Activated CD4-positive, alpha-beta memory T cell treated with anti-CD3 and anti-CD28 coated beads, Interleukin-2, amount 10 ng/mL, durations not matched to agents 7 days and 5 days (primary cell): ENCODE data around the gene SLC26A9. TPM values are rescaled to one million over a fixed set of nuclear protein-coding genes. Genes with fewer than 3 reads are reported as not detected.

Experiments used
- CTCF ChIA-PET: fragments of 350-600 bp; sonication (Branson Sonifier 250); formaldehyde crosslinking; loops from one replicate; lab custom pipeline; 2021; ENCODE audit warnings: antibody characterized with exemption, inconsistent platforms; lab: Charles Lee
- POLR2A ChIA-PET: fragments of 350-600 bp; sonication (Branson Sonifier 250); formaldehyde crosslinking; loops from one replicate; lab custom pipeline; 2021; ENCODE audit warnings: antibody characterized with exemption; lab: Charles Lee
- DNase-seq: peaks from one replicate; pipeline ENCODE4 v3.0.0-alpha.2; 2020
- H3K27ac Mint-ChIP-seq: one replicate; pipeline ENCODE4 v1.8.0; 2021; ENCODE audit warnings: mild to moderate bottlenecking, mixed read lengths
- H3K27me3 Mint-ChIP-seq: one replicate; pipeline ENCODE4 v1.8.0; 2021; ENCODE audit warnings: mixed read lengths
- H3K36me3 Mint-ChIP-seq: one replicate; pipeline ENCODE4 v1.8.0; 2021; ENCODE audit warnings: low read depth, mixed read lengths
- H3K4me1 Mint-ChIP-seq: one replicate; pipeline ENCODE4 v1.8.0; 2021; ENCODE audit warnings: mixed read lengths
- H3K4me3 Mint-ChIP-seq: one replicate; pipeline ENCODE4 v1.8.0; 2021; ENCODE audit warnings: mild to moderate bottlenecking, mixed read lengths
- H3K9me3 Mint-ChIP-seq: one replicate; pipeline ENCODE4 v1.8.0; 2021; ENCODE audit warnings: mixed read lengths
- total RNA-seq, 2 experiments: library from RNA; stranded (reverse); gene quantifications; one replicate each; pipeline ENCODE4 v1.2.3, GENCODE V29; 2021

The SLC26A9 gene
- total RNA-seq, 2 experiments from 2014 or later = not detected

DNA sequence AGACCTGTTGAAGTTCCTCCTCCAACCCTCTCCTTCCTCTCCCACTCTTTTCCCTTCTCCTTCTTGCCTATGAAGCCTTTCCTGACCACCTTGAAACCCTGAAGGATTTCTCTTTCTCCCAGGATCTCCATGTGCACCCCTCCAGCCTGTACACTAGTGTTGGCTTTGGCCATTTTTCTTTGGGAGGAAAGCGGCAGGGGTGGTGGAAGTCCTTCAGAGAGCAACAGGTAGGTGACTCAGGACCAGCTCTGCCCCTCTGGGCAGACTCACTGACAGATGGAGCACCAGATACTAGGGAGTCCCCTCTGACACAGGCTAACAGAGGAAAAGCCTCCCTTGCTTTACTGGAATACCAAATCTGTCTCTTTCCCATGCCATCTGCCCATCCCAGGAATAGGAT lies 4.6 kb downstream of the SLC26A9 start:
- Mint-ChIP-seq H3K4me3 (no peak overlapping the region), H3K36me3 (no peaks in the 10 kb centered on the region), H3K4me1 (no peaks in the 10 kb centered on the region), H3K27me3 (peaks cover 30% of the 10 kb centered on the region), H3K27ac (no peak overlapping the region), H3K9me3 (no peaks in the 10 kb centered on the region)
- ChIA-PET CTCF (no interaction called here), POLR2A (no interaction called here)
- DNase-seq = no peak

DNA sequence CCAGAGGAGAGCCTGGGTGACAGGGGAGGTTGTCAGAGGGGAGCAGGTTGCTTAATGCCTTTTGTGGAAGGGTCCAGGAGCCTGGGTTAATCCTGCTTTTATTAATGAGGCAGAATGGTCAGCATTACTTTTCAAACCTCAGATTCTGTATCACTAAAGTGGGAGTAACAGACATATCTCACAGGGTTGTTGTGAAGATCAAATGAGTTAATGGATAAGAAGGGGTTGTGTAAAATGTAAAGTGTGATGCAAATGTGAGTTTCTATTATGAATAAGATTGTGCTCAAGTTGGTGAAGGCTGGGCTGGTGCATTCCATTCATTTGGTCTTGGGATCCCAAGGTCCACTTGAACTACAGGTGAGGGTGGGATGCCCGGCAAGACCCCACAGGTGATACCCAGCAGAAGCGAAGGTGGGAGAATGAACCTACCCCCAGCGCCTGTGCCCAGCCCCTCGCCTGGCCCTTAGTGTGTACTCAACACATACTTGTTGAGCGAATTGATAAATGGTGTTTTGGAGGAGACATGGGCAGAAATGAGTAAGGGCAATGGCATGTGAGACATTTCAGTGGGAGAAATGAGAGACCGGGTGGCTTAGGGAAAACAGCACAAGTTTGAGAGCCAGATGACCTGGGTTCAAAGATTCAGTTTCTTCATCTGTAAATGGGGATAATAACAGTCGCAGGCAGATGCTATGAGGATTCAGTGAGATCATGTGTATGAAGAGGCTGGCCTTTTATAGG lies 6.2 kb downstream of the SLC26A9 start:
- Mint-ChIP-seq H3K36me3 (no peaks in the 10 kb centered on the region), H3K27me3 (peaks cover 33% of the 10 kb centered on the region), H3K4me1 (no peaks in the 10 kb centered on the region), H3K9me3 (no peaks in the 10 kb centered on the region), H3K4me3 (no peak overlapping the region), H3K27ac (no peak overlapping the region)
- no peak for DNase-seq
- POLR2A ChIA-PET = no interaction called here
- CTCF ChIA-PET = no interaction called here

DNA sequence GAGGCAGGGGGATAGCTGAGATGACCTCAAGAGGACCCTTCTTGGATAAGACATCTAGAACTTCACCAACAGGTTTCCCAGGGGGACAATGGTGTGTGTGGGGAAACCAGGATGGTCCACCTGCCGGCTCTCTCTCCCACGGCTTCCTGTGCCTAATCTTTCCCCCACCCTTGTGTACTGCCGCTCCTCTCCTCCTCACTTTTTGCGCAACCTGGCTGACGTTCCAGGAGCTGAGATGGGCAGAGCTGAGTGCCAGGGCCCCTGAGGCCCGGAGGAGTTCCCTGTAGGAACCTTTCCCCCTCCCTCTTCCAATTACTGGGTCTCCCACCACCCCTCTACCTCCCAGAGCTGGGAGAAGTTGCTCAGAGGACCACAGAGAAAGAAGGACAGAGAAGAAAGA lies 6.9 kb downstream of the SLC26A9 start:
- H3K4me1 Mint-ChIP-seq = no peaks in the 10 kb centered on the region
- DNase-seq = no peak
- POLR2A ChIA-PET = no interaction called here
- no peaks in the 10 kb centered on the region for H3K9me3 Mint-ChIP-seq
- no peak overlapping the region for H3K4me3 Mint-ChIP-seq
- H3K27ac Mint-ChIP-seq = no peak overlapping the region
- CTCF ChIA-PET = no interaction called here
- no peaks in the 10 kb centered on the region for H3K36me3 Mint-ChIP-seq
- peaks cover 29% of the 10 kb centered on the region for H3K27me3 Mint-ChIP-seq

DNA sequence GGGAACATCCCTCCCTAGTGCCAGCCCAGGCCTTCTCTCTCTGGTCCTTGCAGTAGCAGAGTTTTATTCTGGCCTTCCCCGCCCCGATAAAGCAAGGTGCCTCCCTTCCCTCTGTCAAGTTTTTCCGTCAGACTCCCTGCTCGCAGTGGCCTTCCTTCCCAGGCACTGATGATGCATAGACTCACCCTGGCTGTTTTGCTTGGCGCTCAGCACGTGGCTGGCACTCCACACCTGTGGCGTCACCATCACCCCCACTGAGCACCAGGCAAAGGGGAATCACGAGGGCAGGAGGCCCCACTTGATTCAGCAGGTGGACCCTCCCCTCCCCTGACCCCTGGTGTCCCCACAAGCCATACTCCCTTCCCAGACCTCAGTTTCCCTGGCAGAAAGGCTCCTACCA lies 7.4 kb downstream of the SLC26A9 start:
- ChIA-PET POLR2A (no interaction called here), CTCF (no interaction called here)
- DNase-seq = no peak
- peaks cover 28% of the 10 kb centered on the region for H3K27me3 Mint-ChIP-seq
- H3K9me3 Mint-ChIP-seq = no peaks in the 10 kb centered on the region
- no peaks in the 10 kb centered on the region for H3K36me3 Mint-ChIP-seq
- no peak overlapping the region for H3K4me3 Mint-ChIP-seq
- no peaks in the 10 kb centered on the region for H3K4me1 Mint-ChIP-seq
- H3K27ac Mint-ChIP-seq = no peak overlapping the region

DNA sequence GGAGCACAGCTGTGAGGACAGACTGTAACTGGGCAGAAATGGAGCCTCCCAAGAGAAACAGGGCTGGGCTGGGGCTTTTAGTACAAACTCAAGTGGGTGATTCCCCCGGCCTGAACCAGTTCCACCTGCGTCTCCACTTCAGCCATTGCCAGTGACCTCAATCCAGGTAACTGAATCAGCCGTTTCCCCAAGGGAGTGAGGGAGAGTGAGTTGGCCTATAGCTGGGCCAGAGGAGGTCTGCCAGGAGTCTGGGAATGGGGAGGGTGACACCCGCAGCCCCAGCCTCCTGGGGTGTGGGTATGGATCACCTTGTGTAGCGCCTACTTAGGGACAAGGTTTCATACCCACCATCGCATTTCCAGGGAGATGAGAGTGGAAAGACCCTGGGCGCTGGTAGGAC lies 8.5 kb downstream of the SLC26A9 start:
- DNase-seq = no peak
- ChIA-PET POLR2A (no interaction called here), CTCF (no interaction called here)
- Mint-ChIP-seq H3K27ac (no peak overlapping the region), H3K4me1 (no peaks in the 10 kb centered on the region), H3K4me3 (no peak overlapping the region), H3K36me3 (no peaks in the 10 kb centered on the region), H3K27me3 (peaks cover 26% of the 10 kb centered on the region), H3K9me3 (no peaks in the 10 kb centered on the region)

DNA sequence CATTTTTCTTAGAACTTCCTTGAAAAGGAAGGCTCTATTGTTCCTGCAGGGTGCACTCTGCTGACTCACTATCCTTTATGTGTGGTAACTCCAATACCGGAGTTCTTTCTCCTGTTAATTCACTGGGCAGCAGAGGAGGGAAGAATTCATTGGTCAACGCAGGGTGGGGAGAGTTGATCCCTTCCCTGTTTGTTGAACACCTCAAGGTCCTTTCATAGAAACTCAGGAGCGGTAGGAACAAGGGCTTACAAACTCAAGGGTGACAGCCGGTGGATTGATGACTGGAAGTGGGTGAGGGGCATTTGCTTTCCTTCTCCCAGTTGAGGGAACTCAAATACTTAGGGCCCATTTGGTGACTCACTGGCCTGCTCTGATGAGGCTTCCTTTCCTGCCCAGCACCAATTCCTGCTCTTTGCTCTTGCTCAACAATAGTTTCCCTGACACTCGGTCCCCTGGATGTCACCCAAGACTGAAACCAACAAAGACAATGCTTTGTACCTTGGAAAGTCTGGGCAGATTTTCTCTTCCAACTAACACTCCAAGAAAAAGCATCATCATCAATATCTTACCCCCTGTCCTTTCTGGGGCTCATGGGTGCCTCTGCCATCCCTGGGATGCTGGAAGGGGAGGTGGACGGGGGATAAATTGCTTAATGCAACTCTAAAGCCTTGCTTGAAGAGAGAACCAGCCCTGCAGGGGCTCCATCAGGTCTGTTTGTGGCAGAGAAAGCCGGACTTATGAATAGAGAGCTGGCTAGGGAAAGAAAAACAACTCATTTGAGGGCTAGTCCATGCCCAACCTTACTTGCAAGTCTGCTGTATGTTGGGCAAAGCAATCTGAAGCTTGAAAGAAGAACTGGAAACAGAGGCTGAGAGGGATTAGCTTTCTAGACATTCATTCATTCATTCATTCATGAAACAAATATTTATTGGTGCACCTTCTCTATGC lies 9.3 kb downstream of the SLC26A9 start:
- no peak for DNase-seq
- CTCF ChIA-PET = interaction anchor here (1.2 kb wide), 1 partner anchor 43 kb away, joined by 4 read pairs; no protein-coding TSS in a partner anchor
- Mint-ChIP-seq H3K27ac (no peak overlapping the region), H3K4me3 (no peak overlapping the region), H3K9me3 (no peaks in the 10 kb centered on the region), H3K4me1 (no peaks in the 10 kb centered on the region), H3K27me3 (peaks cover 22% of the 10 kb centered on the region), H3K36me3 (no peaks in the 10 kb centered on the region)
- POLR2A ChIA-PET = no interaction called here

DNA sequence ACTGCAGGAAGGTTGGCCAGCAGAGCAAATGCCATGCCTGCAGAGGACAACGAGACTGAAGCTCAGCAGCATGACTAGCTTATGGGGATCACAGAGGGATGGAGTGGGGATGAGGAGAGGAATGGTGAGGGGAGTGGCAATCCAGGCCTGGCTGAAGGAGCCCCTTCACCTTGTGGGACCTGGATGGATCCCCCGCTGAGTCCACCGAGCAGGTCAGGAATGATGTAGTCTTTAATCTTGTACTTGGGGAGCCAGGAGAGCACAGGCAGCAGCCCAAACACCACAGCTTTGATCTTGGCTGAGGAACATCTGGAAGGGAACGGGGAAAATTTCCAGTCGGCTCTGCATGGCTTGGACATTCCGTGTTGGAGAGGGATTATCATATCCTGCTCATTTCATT lies 10.5 kb downstream of the SLC26A9 start:
- no peak for DNase-seq
- Mint-ChIP-seq H3K9me3 (no peaks in the 10 kb centered on the region), H3K27me3 (peaks cover 16% of the 10 kb centered on the region), H3K4me3 (no peak overlapping the region), H3K4me1 (no peaks in the 10 kb centered on the region), H3K36me3 (no peaks in the 10 kb centered on the region), H3K27ac (no peak overlapping the region)
- ChIA-PET CTCF (interaction anchor here (1.2 kb wide), 1 partner anchor 45 kb away, joined by 4 read pairs; no protein-coding TSS in a partner anchor), POLR2A (no interaction called here)

DNA sequence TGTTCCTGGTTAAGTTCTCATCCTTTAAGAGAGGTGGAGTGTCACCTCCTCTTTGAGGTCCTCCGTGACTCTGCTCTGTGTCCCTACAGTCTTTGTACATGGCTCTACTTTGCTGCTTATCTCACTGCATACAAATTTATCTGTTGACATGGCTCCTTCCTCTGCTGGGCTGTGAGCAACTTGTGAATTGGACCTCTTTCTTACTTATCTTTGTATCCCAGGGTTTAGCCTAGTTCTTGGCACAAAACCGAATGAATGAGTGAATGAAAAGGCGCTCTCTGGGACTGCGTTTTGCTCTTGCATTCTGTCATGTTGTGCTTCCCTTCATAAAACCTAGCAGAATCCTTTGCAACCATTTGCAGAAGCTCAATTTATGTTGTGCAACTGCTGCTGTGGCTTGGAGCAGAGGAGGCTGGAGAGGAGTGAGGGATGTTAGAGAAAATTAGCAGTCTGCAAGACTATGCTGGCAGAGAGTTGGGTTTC lies 12.4 kb downstream of the SLC26A9 start:
- ChIA-PET POLR2A (no interaction called here), CTCF (no interaction called here)

DNA sequence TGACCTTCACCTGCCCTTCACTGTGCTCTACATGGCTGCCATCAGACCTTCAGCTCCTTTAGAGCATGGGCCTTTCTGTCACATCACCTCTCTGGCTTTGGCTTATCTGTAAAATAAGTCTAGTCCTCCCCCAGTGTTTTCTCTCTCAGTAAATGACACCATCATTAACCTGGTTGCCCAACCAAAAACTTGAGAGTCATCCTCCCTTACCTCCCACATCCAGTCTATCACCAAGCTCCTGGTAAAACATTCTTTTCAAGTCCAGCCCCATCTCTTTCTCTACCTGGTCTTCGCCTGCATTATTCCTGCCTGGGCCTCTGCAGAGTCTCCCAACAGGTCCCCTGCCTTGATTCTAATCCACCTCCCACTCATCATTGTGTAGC lies 13.1 kb downstream of the SLC26A9 start:
- Mint-ChIP-seq H3K36me3 (no peaks in the 10 kb centered on the region), H3K9me3 (no peaks in the 10 kb centered on the region), H3K27me3 (peaks cover 16% of the 10 kb centered on the region), H3K27ac (no peak overlapping the region), H3K4me1 (no peaks in the 10 kb centered on the region), H3K4me3 (no peak overlapping the region)
- POLR2A ChIA-PET = no interaction called here
- CTCF ChIA-PET = interaction anchor here (1.0 to 1.3 kb wide), 2 partner anchors 11 to 47 kb away, joined by 4 to 5 read pairs; no protein-coding TSS in a partner anchor
- no peak for DNase-seq

More for the DNA sequence above, 12.4 kb downstream of the SLC26A9 start:
- H3K4me1 Mint-ChIP-seq = no peaks in the 10 kb centered on the region
- H3K9me3 Mint-ChIP-seq = no peaks in the 10 kb centered on the region
- peaks cover 16% of the 10 kb centered on the region for H3K27me3 Mint-ChIP-seq
- no peak overlapping the region for H3K27ac Mint-ChIP-seq
- no peak overlapping the region for H3K4me3 Mint-ChIP-seq
- H3K36me3 Mint-ChIP-seq = no peaks in the 10 kb centered on the region
- no peak for DNase-seq

DNA sequence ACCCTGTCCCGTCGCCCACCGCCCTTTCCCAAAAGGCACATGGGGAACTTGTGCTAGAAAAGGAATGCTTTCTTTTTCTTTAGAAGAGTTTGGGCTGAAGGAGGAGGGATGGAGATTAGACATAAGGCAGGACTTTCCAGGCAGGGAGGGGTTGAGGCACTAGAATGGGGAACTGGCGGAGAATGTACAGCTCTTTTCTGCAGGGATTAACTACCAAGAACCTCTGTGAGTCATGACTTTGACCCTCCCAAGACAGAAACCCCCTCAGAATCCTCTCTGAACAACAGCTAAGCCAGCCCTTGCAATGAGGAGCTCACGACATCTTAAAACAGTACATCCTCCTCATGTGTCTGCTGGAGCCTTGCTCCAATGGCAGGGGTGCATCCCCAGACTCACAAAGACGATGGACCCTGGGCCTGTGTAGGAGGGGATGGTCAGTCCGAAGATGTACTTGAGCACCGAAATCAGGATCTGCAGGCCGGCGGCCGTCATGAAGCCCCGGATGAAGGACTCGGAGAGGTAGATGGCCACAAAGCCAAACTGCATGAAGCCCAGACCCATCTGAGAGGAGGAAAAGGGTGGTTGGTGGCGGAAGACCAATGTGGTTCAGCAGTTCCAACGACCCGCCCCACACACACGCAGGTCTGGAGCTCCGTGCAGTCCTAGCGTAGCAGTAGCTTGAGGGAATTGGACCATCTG lies 13.6 kb downstream of the SLC26A9 start:
- Mint-ChIP-seq H3K36me3 (no peaks in the 10 kb centered on the region), H3K9me3 (no peaks in the 10 kb centered on the region), H3K4me1 (no peaks in the 10 kb centered on the region), H3K27me3 (peaks cover 16% of the 10 kb centered on the region), H3K4me3 (no peak overlapping the region), H3K27ac (no peak overlapping the region)
- POLR2A ChIA-PET = no interaction called here
- CTCF ChIA-PET = interaction anchor here (1.0 to 1.3 kb wide), 2 partner anchors 11 to 48 kb away, joined by 4 to 5 read pairs; no protein-coding TSS in a partner anchor
- no peak for DNase-seq

DNA sequence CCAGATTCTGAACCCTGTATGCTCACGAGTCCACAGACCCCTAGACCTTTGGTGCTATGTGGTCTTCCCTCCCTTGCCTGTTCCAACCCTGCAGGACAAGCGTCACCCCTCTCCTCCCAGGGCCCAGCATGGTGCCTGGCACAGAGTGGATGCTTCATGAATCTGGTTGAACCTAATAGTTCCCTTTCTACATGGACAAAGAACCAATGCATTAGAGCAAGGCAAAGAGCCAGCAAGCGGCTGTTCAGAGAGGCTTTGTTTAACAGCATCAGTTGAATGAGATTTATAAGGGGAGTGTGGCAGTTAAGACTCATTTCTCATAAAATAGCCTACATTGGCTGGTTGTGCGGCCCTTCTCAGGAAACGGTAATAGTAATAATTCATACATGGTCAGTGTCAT lies 14.9 kb downstream of the SLC26A9 start:
- DNase-seq = no peak
- Mint-ChIP-seq H3K4me3 (no peak overlapping the region), H3K27ac (no peak overlapping the region), H3K9me3 (no peaks in the 10 kb centered on the region), H3K36me3 (no peaks in the 10 kb centered on the region), H3K27me3 (peaks cover 10% of the 10 kb centered on the region), H3K4me1 (no peaks in the 10 kb centered on the region)
- CTCF ChIA-PET = no interaction called here
- POLR2A ChIA-PET = no interaction called here

DNA sequence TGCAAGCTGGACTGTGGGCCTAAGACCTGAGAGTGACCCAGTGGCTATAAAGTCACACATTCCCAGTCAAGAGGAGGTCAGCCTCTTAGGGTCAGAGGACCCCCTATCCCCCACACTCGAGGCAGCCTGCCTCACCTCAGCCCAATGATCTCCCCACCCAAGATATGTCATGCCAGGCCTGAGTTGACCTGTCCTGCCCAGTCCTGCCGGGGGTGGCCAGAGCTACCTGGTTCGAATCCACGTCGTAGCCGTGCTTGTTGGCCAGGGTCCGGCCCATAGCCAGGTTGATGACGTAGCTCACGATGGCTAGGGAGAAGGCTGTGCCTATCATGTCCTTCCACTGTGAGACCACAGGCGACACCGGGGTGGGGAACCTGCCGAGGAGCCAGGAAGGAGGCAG lies 15.6 kb downstream of the SLC26A9 start:
- Mint-ChIP-seq H3K4me3 (no peak overlapping the region), H3K9me3 (no peaks in the 10 kb centered on the region), H3K36me3 (no peaks in the 10 kb centered on the region), H3K4me1 (no peaks in the 10 kb centered on the region), H3K27me3 (peaks cover 7% of the 10 kb centered on the region), H3K27ac (no peak overlapping the region)
- DNase-seq = no peak
- ChIA-PET POLR2A (no interaction called here), CTCF (no interaction called here)

DNA sequence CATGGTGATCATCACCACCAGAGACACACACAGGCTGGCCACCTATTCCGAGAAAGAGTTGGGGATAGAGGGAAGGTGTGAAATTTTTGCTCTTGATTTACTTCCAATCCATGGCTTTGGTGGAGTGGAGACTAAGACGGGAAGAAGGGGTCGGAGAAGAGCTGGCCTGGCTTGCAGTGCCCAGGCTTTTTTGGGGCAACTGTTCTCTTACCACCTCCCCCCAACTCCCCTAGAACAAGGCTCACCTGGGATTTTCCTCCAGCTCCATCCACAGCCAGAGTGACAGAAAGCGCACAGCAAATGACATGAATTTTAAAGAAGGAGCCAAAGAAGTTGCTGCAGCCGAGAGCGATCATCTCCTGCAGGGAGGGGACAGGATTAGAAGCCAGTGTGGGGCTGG lies 16.0 kb downstream of the SLC26A9 start:
- Mint-ChIP-seq H3K36me3 (no peaks in the 10 kb centered on the region), H3K4me3 (no peak overlapping the region), H3K4me1 (no peaks in the 10 kb centered on the region), H3K27ac (no peak overlapping the region), H3K9me3 (no peaks in the 10 kb centered on the region), H3K27me3 (peaks cover 5% of the 10 kb centered on the region)
- no peak for DNase-seq
- ChIA-PET CTCF (no interaction called here), POLR2A (no interaction called here)
